ENCODE results near the gene TRIM74.
"Not testable (repeated sequence)": the region's sequence is repeated elsewhere in the genome, so short reads cannot be mapped to it uniquely, and the experiment has no call there.

Gene TRIM74

GRCh38 chr7:72968980-72969516 is at the start of gene TRIM74:
Gene TRIM74 (minus strand): TSS chr7:72969466. CDS start chr7:72966157, 3,309 bp downstream.
- not testable (repeated sequence) for DNase-seq

DNA sequence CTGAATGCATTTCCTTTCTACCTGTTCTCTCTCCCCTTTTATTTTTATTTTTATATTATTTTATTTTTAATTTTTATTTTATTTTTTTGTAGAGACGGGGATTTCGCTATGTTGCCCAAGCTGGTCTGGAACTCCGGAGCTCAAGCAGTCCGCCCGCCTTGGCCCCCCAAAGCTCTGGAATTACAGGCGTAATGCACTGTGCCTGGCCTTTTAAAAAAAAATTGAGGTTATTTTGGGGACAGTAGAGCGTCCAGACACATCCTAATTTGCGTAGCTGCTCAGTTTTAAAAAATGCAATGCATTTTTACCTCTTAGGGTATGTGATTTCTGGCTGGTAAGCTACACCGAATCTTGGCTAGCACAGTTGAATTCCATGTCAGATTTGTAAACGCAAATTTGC is 37.2 kb upstream of the TRIM74 start:
- DNase-seq, result not testable (repeated sequence)

DNA sequence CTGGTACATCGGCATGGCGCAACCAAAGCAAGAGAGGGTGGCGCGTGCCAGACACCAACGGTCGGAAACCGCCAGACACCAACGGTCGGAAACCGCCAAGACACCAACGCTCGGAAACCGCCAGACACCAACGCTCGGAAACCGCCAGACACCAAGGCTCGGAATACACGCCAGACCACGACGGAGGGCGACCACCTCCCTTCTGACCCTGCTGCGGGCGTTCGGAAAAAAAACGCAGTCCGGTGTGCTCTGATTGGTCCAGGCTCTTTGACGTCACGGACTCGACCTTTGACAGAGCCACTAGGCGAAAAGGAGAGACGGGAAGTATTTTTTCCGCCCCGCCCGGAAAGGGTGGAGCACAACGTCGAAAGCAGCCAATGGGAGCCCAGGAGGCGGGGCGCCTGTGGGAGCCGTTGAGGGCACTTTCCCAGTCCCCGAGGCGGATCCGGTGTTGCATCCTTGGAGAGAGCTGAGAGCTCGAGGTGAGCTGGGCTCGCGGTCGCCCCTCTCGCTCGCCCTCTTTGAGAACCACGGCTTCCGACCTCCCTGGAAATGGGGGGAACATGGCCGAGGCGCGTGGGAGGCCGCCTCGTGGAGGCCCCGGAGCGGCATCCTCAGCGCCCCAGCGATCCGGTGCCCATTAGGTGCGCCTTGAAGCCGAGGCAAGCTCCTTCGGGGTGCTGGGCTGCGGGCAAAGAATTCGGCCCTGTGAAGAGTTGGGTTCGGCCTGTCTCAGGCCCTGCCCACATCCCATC is 36.6 kb upstream of the TRIM74 start:
- not testable (repeated sequence) for DNase-seq

DNA sequence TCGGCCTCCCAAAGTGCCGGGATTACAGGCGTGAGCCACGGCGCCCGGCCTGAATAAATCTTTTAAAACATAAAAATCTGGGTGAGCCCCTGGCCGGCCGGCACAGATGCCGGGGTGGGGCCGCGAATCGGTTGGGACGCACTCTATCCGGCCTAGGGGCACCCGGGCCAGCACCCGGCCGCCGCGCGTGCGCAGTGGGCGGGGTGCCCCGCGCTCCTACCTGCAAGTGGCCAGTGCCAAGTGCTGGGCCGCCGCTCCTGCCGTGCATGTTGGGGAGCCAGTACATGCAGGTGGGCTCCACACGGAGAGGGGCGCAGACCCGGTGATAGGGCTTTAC is 36.1 kb upstream of the TRIM74 start:
- not testable (repeated sequence) for DNase-seq

DNA sequence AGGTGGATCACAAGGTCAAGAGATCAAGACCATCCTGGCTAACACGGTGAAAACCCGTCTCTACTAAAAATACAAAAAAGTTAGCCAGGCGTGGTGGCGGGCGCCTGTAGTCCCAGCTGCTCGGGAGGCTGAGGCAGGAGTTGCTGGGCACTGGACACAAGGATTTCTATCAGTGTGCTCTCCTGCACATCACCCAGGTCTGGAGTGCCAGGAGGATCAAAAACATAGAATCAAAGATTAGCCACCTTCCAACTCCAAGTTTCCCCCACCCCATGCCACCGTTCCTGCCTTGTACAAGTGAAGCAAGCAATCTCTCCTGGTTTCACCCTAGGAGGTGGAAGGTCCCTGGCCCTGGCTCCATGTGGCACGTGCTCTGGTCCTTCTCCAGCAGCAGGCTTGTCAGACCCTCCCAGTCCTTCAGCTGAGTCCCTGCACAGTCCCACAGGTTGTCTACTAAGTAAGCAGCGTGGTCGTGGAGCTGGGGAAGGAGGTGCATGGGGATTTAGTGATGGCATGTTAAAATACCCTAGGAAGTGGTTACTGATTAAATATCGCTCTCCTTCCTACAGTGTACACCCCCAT is 28.7 kb upstream of the TRIM74 start:
- not testable (repeated sequence) for DNase-seq

DNA sequence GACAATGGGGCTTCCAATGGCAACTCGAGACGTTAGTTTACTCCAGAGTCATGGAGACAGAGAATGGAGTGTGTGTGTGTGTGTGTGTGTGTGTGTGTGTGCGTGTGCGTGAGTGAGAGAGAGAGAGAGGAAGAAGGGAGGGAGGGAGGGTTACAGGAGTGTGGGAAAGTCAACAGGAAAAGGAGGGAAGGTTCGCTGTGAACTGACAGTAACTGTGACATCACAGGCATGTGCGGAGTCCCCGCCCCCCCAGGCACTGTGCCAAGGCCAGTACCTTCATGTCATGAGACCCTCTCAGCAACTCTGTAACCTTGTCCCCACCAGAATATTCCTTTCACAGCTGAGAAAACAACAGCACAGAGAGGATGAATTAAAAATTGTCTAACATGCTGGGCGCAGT is 28.2 kb upstream of the TRIM74 start:
- not testable (repeated sequence) for DNase-seq

GRCh38 chr7:72995484-72995883 is 26.2 kb upstream of the TRIM74 start:
- not testable (repeated sequence) for DNase-seq

DNA sequence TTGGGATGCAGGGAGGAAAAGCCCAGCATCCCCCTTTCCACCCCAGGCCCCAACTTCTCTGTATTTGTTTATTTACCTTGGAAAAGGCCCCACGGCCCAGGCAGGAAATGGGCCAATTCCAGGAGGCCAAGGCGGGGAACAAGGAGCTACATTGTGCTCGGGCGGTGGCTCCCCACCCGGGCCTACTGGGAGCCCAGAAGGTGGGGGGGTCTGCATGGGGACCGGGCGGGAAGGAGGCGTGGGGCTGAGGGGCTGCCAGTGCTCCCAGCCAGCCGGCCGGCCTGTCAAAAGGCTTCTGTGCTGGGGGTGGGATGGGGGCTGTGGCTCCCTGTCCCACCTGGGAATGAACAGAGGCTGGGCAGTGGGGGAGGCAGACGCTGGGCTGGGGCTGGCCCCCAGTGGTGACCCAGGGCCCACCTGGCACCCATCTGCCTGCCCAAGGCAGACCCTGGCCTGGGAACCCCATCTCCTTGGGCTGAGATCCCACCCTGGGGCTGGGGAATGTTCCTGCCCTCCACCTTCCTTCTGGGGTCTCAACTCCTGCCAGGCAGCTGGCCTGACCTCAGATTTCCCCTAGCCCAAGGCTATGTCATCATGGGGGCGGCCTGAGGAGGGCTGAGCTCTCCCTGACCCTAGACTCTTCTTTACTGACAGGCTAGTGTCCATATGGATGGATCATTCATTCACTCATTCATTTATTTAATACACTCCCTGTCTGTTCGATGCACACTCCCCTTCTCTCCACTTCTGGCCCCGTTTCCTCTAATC is 21.1 kb upstream of the TRIM74 start:
- DNase-seq, result not testable (repeated sequence)

GRCh38 chr7:72982084-72982483 is 12.8 kb upstream of the TRIM74 start:
- not testable (repeated sequence) for DNase-seq

- DNase-seq, result not testable (repeated sequence)
Observed at GRCh38 chr7:72980382-72980781, 11.1 kb upstream of the TRIM74 start.

GRCh38 chr7:72976434-72976833 is 7.2 kb upstream of the TRIM74 start:
- not testable (repeated sequence) for DNase-seq

DNA sequence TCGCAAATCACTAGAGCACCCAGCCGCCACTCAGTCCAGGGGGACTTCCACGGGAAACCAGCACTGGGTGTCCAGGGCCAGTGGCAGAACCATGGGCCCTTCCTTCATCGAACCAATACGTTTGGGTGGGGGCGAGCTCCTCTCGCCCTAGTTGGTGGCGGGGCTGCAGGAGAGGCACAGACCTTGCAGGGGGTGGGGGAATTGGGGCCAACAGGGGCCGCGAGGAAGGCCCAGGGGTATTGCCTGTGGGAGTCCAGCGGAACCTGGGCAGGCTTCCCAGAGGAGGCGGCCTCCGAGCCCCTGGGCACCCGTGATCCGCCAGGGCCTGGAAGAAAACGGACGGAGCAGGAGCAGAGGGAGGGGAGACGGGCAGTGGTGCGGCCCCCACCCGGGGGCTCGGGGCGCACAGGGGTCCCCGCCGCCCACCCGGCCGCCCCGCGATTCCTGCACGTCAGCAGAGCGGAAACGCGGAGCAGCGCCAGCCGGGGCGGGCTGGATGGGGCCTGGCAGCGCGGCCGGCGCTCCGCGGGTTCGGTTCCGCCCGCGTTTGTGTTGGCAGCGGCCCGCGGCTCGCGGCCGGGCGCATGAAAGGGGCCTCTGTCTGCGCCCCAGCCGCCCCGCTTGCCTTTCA is 6.5 kb upstream of the TRIM74 start:
- not testable (repeated sequence) for DNase-seq

GRCh38 chr7:72974781-72975180 is 5.5 kb upstream of the TRIM74 start:
- DNase-seq, result not testable (repeated sequence)

DNA sequence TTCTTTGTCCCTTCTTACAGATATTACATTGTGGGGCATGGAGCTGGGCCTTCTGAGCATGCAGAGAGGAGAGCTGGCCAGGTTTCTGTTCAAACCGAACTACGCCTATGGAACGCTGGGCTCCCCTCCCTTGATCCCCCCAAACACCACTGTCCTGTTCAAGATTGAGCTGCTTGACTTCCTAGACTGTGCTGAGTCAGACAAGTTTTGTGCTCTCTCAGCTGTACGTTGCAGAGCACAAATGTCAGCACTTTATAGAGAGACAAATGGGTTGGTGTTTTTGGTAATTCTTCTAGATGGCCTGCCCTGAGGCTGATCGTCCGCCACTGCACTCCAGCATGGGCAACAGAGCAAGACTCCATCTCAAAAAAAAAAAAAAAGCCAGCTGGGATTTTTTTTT is 2.2 kb upstream of the TRIM74 start:
- not testable (repeated sequence) for DNase-seq

DNA sequence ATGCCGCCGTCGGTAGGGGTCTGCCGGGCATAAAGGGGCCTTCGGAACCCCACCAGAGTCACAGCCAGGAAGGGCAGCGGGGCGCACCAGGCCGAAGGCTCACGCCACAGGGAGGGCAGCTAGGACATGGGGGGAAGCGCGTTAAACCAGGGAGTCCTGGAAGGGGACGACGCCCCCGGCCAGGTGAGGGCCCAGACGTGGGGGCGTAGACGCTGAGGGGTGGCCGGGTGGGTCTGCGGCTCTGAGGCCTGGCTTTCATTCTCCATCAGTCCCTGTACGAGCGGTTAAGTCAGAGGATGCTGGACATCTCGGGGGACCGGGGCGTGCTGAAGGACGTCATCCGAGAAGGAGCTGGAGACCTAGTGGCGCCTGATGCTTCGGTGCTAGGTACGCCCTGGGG is 422 bp upstream of the TRIM74 start:
- DNase-seq, result not testable (repeated sequence)

- DNase-seq, result not testable (repeated sequence)
Observed at GRCh38 chr7:72966892-72967291, 2.4 kb downstream of the TRIM74 start.

- not testable (repeated sequence) for DNase-seq
Observed at GRCh38 chr7:72965186-72965975, 3.9 kb downstream of the TRIM74 start.

DNA sequence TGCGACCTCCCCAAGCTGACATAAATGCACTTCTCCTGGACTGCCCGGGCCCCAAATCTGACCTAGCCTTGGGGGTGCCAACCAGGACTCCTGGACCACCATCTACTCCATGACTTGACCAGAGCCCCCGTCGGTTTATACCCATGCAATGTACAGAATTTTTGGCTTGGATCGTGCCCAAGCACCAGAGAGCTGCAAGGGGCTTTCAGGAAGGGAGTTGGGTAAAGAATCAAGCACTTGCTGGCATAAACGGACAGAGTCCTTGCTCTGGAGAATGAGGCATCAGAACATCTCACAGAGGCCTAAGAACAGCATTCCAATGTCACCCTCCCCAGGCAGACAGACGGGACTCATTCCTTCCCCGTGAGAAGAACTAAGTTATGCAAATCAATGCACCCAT is 6.2 kb downstream of the TRIM74 start:
- not testable (repeated sequence) for DNase-seq

- DNase-seq, result not testable (repeated sequence)
Observed at GRCh38 chr7:72961346-72961650, 8.0 kb downstream of the TRIM74 start.

- DNase-seq, result not testable (repeated sequence)
Observed at GRCh38 chr7:72960626-72961345, 8.5 kb downstream of the TRIM74 start.

DNA sequence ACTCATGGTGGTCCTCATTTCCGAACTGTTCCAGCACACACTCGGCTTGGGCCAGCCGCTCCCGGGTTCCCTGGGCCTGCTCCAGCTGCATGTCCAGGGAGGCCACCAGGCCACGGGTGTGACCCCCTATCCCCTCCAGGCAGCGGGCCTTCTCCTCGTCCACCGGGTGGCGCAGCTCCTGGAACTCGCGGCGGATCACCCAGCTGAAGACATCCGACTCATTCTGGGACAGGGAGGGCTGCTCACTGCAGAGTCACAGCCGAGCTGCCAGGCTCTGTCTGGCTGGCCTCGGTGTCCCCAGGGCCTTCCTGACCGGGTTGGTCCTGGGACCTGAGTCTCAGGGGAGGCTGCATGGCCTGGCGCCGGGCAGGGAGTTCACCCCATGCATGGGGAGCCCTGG is 9.2 kb downstream of the TRIM74 start:
- DNase-seq, result not testable (repeated sequence)
